ENCODE data around the gene SLC5A10.

- no peak for TF ChIP-seq POLR2AphosphoS5 (IDR thresholded peaks at IDR 0.05)
- no peak for TF ChIP-seq CTCF (IDR thresholded peaks at IDR 0.05; ENCODE audit: poor library complexity, severe bottlenecking)
- TF ChIP-seq TAF1 (IDR thresholded peaks at IDR 0.05; ENCODE audit: low read depth): no peak
- no peak for TF ChIP-seq SMC3 (conservative IDR thresholded peaks at IDR 0.05; ENCODE audit: poor library complexity)
Measured at GRCh38 chr17:19014628-19015215, 62.8 kb downstream of the SLC5A10 start.

All from neural cell (in vitro differentiated cells).